GM12865 (cell line): ENCODE data around the gene ZNF112.

Source experiments
- DNase-seq: peaks from one replicate; pipeline ENCODE4 v3.0.0; 2010; ENCODE audit warnings: low read depth
- H3K4me3 ChIP-seq: 2 replicates; pipeline ENCODE4 v1.5.1; 2011; ENCODE audit warnings: mild to moderate bottlenecking, low read depth, low read length, control low read depth
- CTCF ChIP-seq: IDR thresholded peaks from 2 replicates; pipeline ENCODE4 v1.5.1; 2011; ENCODE audit warnings: low read length, control low read depth, low read depth, inconsistent platforms; ENCODE audit not compliant: insufficient read depth; ENCODE audit errors: missing control alignments

Gene ZNF112

GRCh38 chr19:44308011-44308410 is 48.5 kb downstream of the ZNF112 start:
- no peak for DNase-seq
- H3K4me3 ChIP-seq = no peak overlapping the region
- TF ChIP-seq CTCF = no peak

- no peak overlapping the region for H3K4me3 ChIP-seq
- no peak for TF ChIP-seq CTCF
- DNase-seq = no peak
Observed at GRCh38 chr19:44306283-44306682, 50.2 kb downstream of the ZNF112 start.

GRCh38 chr19:44305457-44305856 is 51.0 kb downstream of the ZNF112 start:
- no peak overlapping the region for H3K4me3 ChIP-seq
- no peak for DNase-seq
- no peak for TF ChIP-seq CTCF

- TF ChIP-seq CTCF = no peak
- peak within 1 kb of the TSS; percentile 81 for H3K4me3 ChIP-seq
- peak; percentile 91 for DNase-seq
Observed at GRCh38 chr19:44304659-44305193, 51.8 kb downstream of the ZNF112 start, which contains the start of gene ZNF235. ZNF235 (minus strand) TSS chr19:44305025; CDS start chr19:44303404, 1,621 bp downstream.

- no peak for TF ChIP-seq CTCF
- peak; percentile 3 for DNase-seq
- H3K4me3 ChIP-seq = peak overlapping the region; percentile 81
Observed at GRCh38 chr19:44303976-44304568, 52.4 kb downstream of the ZNF112 start.

- no peak for DNase-seq
- H3K4me3 ChIP-seq = no peak overlapping the region
- TF ChIP-seq CTCF = no peak
Observed at GRCh38 chr19:44303320-44303719, 53.2 kb downstream of the ZNF112 start.

GRCh38 chr19:44284968-44285367 is 71.5 kb downstream of the ZNF112 start:
- DNase-seq = no peak
- no peak overlapping the region for H3K4me3 ChIP-seq
- TF ChIP-seq CTCF = no peak
